ENCODE results near the gene IQUB. TPM values are rescaled to one million over a fixed set of nuclear protein-coding genes. Genes with fewer than 3 reads are reported as not detected.

The IQUB gene
- total RNA-seq, 1 experiment from 2014 or later: 0.98 TPM

GRCh38 chr7:123538189-123538714 is 3.9 kb upstream of the IQUB start:
- H3K27ac ChIP-seq: peak overlapping the region; percentile 47
- no peak overlapping the region for H3K4me3 ChIP-seq
- POLR2A ChIA-PET (ENCODE audit: unreplicated experiment): no interaction called here
- BruUV-seq (replicated peaks): no TSS peak
- H2AFZ ChIP-seq: no peak overlapping the region
- no peaks in the 10 kb centered on the region for H3K9me3 ChIP-seq (ENCODE audit: insufficient read depth, low read depth)
- TF ChIP-seq EZH2 (IDR thresholded peaks at IDR 0.05; ENCODE audit: low read depth): no peak
- no peak for TF ChIP-seq CTCF (conservative IDR thresholded peaks at IDR 0.05)
- peaks cover 14% of the 10 kb centered on the region; the same call in 1 of the 2 replicates for H3F3A ChIP-seq (ENCODE audit: insufficient read depth, low read depth)
- DNase-seq: peak in 1 of 2 experiments; percentile 72
- no peaks in the 10 kb centered on the region for H3K27me3 ChIP-seq (ENCODE audit: insufficient read depth, low read depth)
- H3K9me2 ChIP-seq (ENCODE audit: insufficient read depth): no peaks in the 10 kb centered on the region
- no peaks in the 10 kb centered on the region for H4K20me1 ChIP-seq (ENCODE audit: insufficient read depth)
- H3K4me1 ChIP-seq (replicated peaks; ENCODE audit: insufficient read depth): peaks cover 23% of the 10 kb centered on the region
- CTCF ChIA-PET: no interaction called here
- peak overlapping the region; percentile 27 for H3K4me2 ChIP-seq
- peaks cover 7% of the 10 kb centered on the region; the same call in 1 of the 2 replicates for H3K36me3 ChIP-seq (ENCODE audit: low read depth)
- intact Hi-C loops (cut with micrococcal nuclease; ENCODE audit: unreplicated experiment): loop anchor here (5.0 to 10.0 kb wide), 3 partner anchors 209 to 651 kb away; partner anchors contain the start of genes CADPS2 and WASL
- no peaks in the 10 kb centered on the region for H3K79me2 ChIP-seq (ENCODE audit: low read depth)

GRCh38 chr7:123537026-123537642 is 2.7 kb upstream of the IQUB start:
- Histone ChIP-seq H3K27ac (peak overlapping the region; percentile 47), H3F3A (ENCODE audit: insufficient read depth, low read depth) (peaks cover 14% of the 10 kb centered on the region; the same call in 1 of the 2 replicates), H3K79me2 (ENCODE audit: low read depth) (no peaks in the 10 kb centered on the region), H3K4me1 (replicated peaks; ENCODE audit: insufficient read depth) (peaks cover 23% of the 10 kb centered on the region), H3K36me3 (ENCODE audit: low read depth) (peaks cover 2% of the 10 kb centered on the region; the same call in 1 of the 2 replicates), H2AFZ (no peak overlapping the region), H3K9me2 (ENCODE audit: insufficient read depth) (no peaks in the 10 kb centered on the region), H4K20me1 (ENCODE audit: insufficient read depth) (no peaks in the 10 kb centered on the region), H3K27me3 (ENCODE audit: insufficient read depth, low read depth) (no peaks in the 10 kb centered on the region), H3K9me3 (ENCODE audit: insufficient read depth, low read depth) (no peaks in the 10 kb centered on the region), H3K4me3 (no peak overlapping the region), H3K4me2 (no peak overlapping the region)
- peak; percentile 74 for TF ChIP-seq CTCF (conservative IDR thresholded peaks at IDR 0.05)
- TF ChIP-seq EZH2 (IDR thresholded peaks at IDR 0.05; ENCODE audit: low read depth): no peak
- no TSS peak for BruUV-seq (replicated peaks)
- peak in 1 of 2 experiments; percentile 48 for DNase-seq
- CTCF ChIA-PET: interaction anchor here (0.6 kb wide), 1 partner anchor 309 kb away, joined by 4 read pairs; no protein-coding TSS in a partner anchor
- intact Hi-C loops (cut with micrococcal nuclease; ENCODE audit: unreplicated experiment): loop anchor here (1.0 to 10.0 kb wide), 4 partner anchors 43 to 650 kb away; partner anchors contain the start of genes CADPS2 and WASL
- POLR2A ChIA-PET (ENCODE audit: unreplicated experiment): no interaction called here

DNA sequence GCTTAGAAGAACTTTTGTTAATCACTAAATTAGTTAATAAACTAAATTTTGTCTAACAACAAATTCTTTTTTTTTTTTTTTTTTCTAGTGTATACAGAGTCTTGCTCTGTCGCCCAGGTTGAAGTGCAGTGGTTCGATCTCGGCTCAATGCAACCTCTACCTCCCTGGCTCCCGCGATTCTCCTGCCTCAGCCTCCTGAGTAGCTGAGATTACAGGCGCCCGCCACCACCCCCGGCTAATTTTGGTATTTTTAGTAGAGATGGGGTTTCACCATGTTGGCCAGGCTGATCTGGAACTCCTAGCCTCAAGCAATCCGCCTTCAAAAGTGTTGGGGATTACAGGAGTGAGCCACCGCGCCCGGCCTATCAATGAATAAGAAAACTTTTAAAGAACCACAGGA is 1.1 kb upstream of the IQUB start:
- ChIA-PET POLR2A (ENCODE audit: unreplicated experiment) (no interaction called here), CTCF (interaction anchor here (0.7 to 2.2 kb wide), 4 partner anchors 8 to 268 kb away, joined by 3 to 9 read pairs (median 6); no protein-coding TSS in a partner anchor)
- Histone ChIP-seq H3K9me2 (ENCODE audit: insufficient read depth) (no peaks in the 10 kb centered on the region), H2AFZ (no peak overlapping the region), H3F3A (ENCODE audit: insufficient read depth, low read depth) (peaks cover 14% of the 10 kb centered on the region; the same call in 1 of the 2 replicates), H3K79me2 (ENCODE audit: low read depth) (no peaks in the 10 kb centered on the region), H3K4me3 (peak overlapping the region; percentile 56; the same call in 1 of the 2 replicates), H3K27ac (no peak overlapping the region), H3K4me1 (replicated peaks; ENCODE audit: insufficient read depth) (peaks cover 23% of the 10 kb centered on the region), H3K4me2 (peak overlapping the region; percentile 81), H4K20me1 (ENCODE audit: insufficient read depth) (no peaks in the 10 kb centered on the region), H3K27me3 (ENCODE audit: insufficient read depth, low read depth) (no peaks in the 10 kb centered on the region), H3K36me3 (ENCODE audit: low read depth) (no peaks in the 10 kb centered on the region), H3K9me3 (ENCODE audit: insufficient read depth, low read depth) (no peaks in the 10 kb centered on the region)
- intact Hi-C loops (cut with micrococcal nuclease; ENCODE audit: unreplicated experiment): loop anchor here (1.0 to 10.0 kb wide), 5 partner anchors 45 to 648 kb away; partner anchors contain the start of genes CADPS2 and WASL
- TSS peak; percentile 90 for BruUV-seq (replicated peaks)
- no peak for DNase-seq
- no peak for TF ChIP-seq EZH2 (IDR thresholded peaks at IDR 0.05; ENCODE audit: low read depth)
- no peak for TF ChIP-seq CTCF (conservative IDR thresholded peaks at IDR 0.05)
